HEK293 (cell line): ENCODE results near the gene ERBB4.

Experiments
- EGR2 ChIP-seq: fragments of 450-650 bp; formaldehyde crosslinking; IDR thresholded peaks from 2 replicates; pipeline ENCODE4 v1.5.1; 2016; ENCODE audit warnings: low read depth, missing biosample characterization, missing genetic modification characterization
- GLIS1 ChIP-seq: fragments of 450-650 bp; formaldehyde crosslinking; IDR thresholded peaks from 2 replicates; pipeline ENCODE4 v1.5.1; 2016; ENCODE audit warnings: missing biosample characterization, missing genetic modification characterization
- KLF1 ChIP-seq: fragments of 450-650 bp; formaldehyde crosslinking; IDR thresholded peaks from 2 replicates; pipeline ENCODE4 v1.5.1; 2016; ENCODE audit warnings: missing biosample characterization, missing genetic modification characterization
- MEIS1 ChIP-seq: sonication (generic); formaldehyde crosslinking; IDR thresholded peaks from 2 replicates; pipeline ENCODE4 v1.8.1; 2022; ENCODE audit warnings: missing genetic modification reagents, mild to moderate bottlenecking, borderline replicate concordance
- PRDM4 ChIP-seq: fragments of 450-650 bp; formaldehyde crosslinking; IDR thresholded peaks from 2 replicates; pipeline ENCODE4 v1.5.1; 2017; ENCODE audit warnings: missing biosample characterization, missing genetic modification characterization
- WT1 ChIP-seq: fragments of 450-650 bp; formaldehyde crosslinking; IDR thresholded peaks from 2 replicates; pipeline ENCODE4 v1.5.1; 2016; ENCODE audit warnings: missing biosample characterization, missing genetic modification characterization
- ZBTB48 ChIP-seq: fragments of 450-650 bp; formaldehyde crosslinking; IDR thresholded peaks from 2 replicates; pipeline ENCODE4 v1.5.1; 2016; ENCODE audit warnings: missing biosample characterization, missing genetic modification characterization
- ZEB2 ChIP-seq: fragments of 450-650 bp; formaldehyde crosslinking; IDR thresholded peaks from 2 replicates; pipeline ENCODE4 v1.5.1; 2016; ENCODE audit warnings: missing biosample characterization, missing genetic modification characterization
- ZNF10 ChIP-seq: fragments of 450-650 bp; formaldehyde crosslinking; IDR thresholded peaks from 2 replicates; pipeline ENCODE4 v1.5.1; 2017; ENCODE audit warnings: missing biosample characterization, missing genetic modification characterization
- ZNF112 ChIP-seq: fragments of 450-650 bp; formaldehyde crosslinking; IDR thresholded peaks from 2 replicates; pipeline ENCODE4 v1.5.0; 2017; ENCODE audit warnings: missing biosample characterization, missing genetic modification characterization
- ZNF114 ChIP-seq: fragments of 450-650 bp; formaldehyde crosslinking; IDR thresholded peaks from 2 replicates; pipeline ENCODE4 v1.5.0; 2017; ENCODE audit warnings: missing biosample characterization, missing genetic modification characterization
- ZNF239 ChIP-seq: fragments of 450-650 bp; formaldehyde crosslinking; IDR thresholded peaks from 2 replicates; pipeline ENCODE4 v1.5.1; 2016; ENCODE audit warnings: missing biosample characterization, missing genetic modification characterization
- ZNF26 ChIP-seq: fragments of 450-650 bp; formaldehyde crosslinking; IDR thresholded peaks from 2 replicates; pipeline ENCODE4 v1.5.1; 2016; ENCODE audit warnings: missing biosample characterization, missing genetic modification characterization
- ZNF280D ChIP-seq: fragments of 450-650 bp; formaldehyde crosslinking; IDR thresholded peaks from 2 replicates; pipeline ENCODE4 v1.5.1; 2016; ENCODE audit warnings: missing biosample characterization, missing genetic modification characterization
- ZNF302 ChIP-seq: fragments of 450-650 bp; formaldehyde crosslinking; IDR thresholded peaks from 2 replicates; pipeline ENCODE4 v1.5.1; 2016; ENCODE audit warnings: missing biosample characterization, missing genetic modification characterization, low read depth
- ZNF394 ChIP-seq: fragments of 450-650 bp; formaldehyde crosslinking; IDR thresholded peaks from 2 replicates; pipeline ENCODE4 v1.5.1; 2016; ENCODE audit warnings: missing biosample characterization, missing genetic modification characterization, mild to moderate bottlenecking, moderate library complexity, borderline replicate concordance
- ZNF433 ChIP-seq: fragments of 450-650 bp; formaldehyde crosslinking; IDR thresholded peaks from 2 replicates; pipeline ENCODE4 v1.5.1; 2016; ENCODE audit warnings: missing biosample characterization, missing genetic modification characterization, low read depth
- ZNF510 ChIP-seq: fragments of 450-650 bp; formaldehyde crosslinking; IDR thresholded peaks from 2 replicates; pipeline ENCODE4 v1.5.1; 2018; ENCODE audit warnings: mild to moderate bottlenecking, missing genetic modification characterization, missing biosample characterization; ENCODE audit not compliant: insufficient replicate concordance
- ZNF600 ChIP-seq: fragments of 450-650 bp; formaldehyde crosslinking; IDR thresholded peaks from 2 replicates; pipeline ENCODE4 v1.5.1; 2016; ENCODE audit warnings: missing biosample characterization, missing genetic modification characterization
- ZNF629 ChIP-seq: fragments of 450-650 bp; formaldehyde crosslinking; IDR thresholded peaks from 2 replicates; pipeline ENCODE4 v1.5.1; 2017; ENCODE audit warnings: missing biosample characterization, missing genetic modification characterization
- ZNF707 ChIP-seq: fragments of 450-650 bp; formaldehyde crosslinking; IDR thresholded peaks from 2 replicates; pipeline ENCODE4 v1.5.1; 2016; ENCODE audit warnings: missing biosample characterization, missing genetic modification characterization
- ZNF76 ChIP-seq: fragments of 450-650 bp; formaldehyde crosslinking; IDR thresholded peaks from 2 replicates; pipeline ENCODE4; 2016; ENCODE audit warnings: low read depth, missing biosample characterization, missing genetic modification characterization, borderline replicate concordance
- ZNF830 ChIP-seq: fragments of 450-650 bp; IDR thresholded peaks from 2 replicates; pipeline ENCODE4 v1.5.0; 2018; ENCODE audit warnings: missing biosample characterization, missing genetic modification characterization, low read depth, mild to moderate bottlenecking, moderate library complexity
- ZSCAN16 ChIP-seq: fragments of 450-650 bp; formaldehyde crosslinking; IDR thresholded peaks from 2 replicates; pipeline ENCODE4 v1.5.1; 2016; ENCODE audit warnings: missing biosample characterization, missing genetic modification characterization
- ZSCAN23 ChIP-seq: fragments of 450-650 bp; formaldehyde crosslinking; IDR thresholded peaks from 2 replicates; pipeline ENCODE4 v1.5.1; 2016; ENCODE audit warnings: missing biosample characterization, missing genetic modification characterization
- ZSCAN30 ChIP-seq: fragments of 450-650 bp; IDR thresholded peaks from 2 replicates; pipeline ENCODE4 v1.5.1; 2018; ENCODE audit warnings: missing biosample characterization, mild to moderate bottlenecking, missing genetic modification characterization, moderate library complexity
- TF ChIP-seq, protein P1 (sequence below): fragments of 450-650 bp; formaldehyde crosslinking; IDR thresholded peaks from 2 replicates; pipeline ENCODE4 v1.5.1; 2016; ENCODE audit warnings: missing biosample characterization, missing genetic modification characterization
- TF ChIP-seq, protein P2 (sequence below): fragments of 450-650 bp; formaldehyde crosslinking; IDR thresholded peaks from 2 replicates; pipeline ENCODE4 v1.5.1; 2016; ENCODE audit warnings: missing biosample characterization, missing genetic modification characterization
- TF ChIP-seq, protein P3 (sequence below): fragments of 450-650 bp; formaldehyde crosslinking; IDR thresholded peaks from 2 replicates; pipeline ENCODE4 v1.5.1; 2016; ENCODE audit warnings: missing biosample characterization, missing genetic modification characterization

The ERBB4 gene

DNA sequence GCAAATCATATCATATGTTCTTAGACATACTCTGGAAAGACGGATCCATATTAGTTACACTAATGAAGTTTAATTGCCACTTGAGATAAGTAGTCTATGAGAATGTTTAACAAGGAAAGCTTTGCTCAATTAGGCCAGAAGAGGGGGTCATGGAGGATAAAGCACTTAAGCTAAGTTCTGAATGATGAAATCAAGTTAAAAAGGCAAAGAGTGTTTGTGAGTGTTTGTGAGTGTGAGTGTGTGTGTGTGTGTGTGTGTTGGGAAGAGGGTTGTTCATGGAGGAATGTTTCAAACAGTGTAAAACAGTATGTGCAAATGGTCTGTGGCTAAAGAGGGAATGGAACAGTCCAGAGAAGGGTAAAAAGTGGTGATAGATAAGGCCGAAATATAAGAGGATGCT lies 360.9 kb downstream of the ERBB4 start (continued):
- TF ChIP-seq PRDM4 (tag by site-specific recombination) = peak; percentile 75
- no peak for TF ChIP-seq ZBTB48
- TF ChIP-seq ZNF26 (tag by site-specific recombination) = no peak
- TF ChIP-seq ZSCAN30 = no peak
- TF ChIP-seq, protein P1, sequence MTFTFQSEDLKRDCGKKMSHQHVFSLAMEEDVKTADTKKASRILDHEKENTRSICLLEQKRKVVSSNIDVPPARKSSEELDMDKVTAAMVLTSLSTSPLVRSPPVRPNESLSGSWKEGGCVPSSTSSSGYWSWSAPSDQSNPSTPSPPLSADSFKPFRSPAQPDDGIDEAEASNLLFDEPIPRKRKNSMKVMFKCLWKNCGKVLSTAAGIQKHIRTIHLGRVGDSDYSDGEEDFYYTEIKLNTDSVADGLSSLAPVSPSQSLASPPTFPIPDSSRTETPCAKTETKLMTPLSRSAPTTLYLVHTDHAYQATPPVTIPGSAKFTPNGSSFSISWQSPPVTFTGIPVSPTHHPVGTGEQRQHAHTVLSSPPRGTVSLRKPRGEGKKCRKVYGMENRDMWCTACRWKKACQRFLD (tag by site-specific recombination) = no peak
- no peak for TF ChIP-seq ZNF433 (tag by site-specific recombination)
- no peak for TF ChIP-seq ZNF302 (tag by site-specific recombination)
- 0 out of 2 replicates have a peak, but pooled peaks have one; percentile 26 for TF ChIP-seq KLF1
- TF ChIP-seq ZNF114 = no peak
- peak; percentile 87 for TF ChIP-seq WT1 (tag by site-specific recombination)
- TF ChIP-seq ZNF510 (tag by site-specific recombination) = no peak
- TF ChIP-seq MEIS1 (CRISPR knock-in tag) = no peak
- no peak for TF ChIP-seq GLIS1 (tag by site-specific recombination)
- TF ChIP-seq, protein P2, sequence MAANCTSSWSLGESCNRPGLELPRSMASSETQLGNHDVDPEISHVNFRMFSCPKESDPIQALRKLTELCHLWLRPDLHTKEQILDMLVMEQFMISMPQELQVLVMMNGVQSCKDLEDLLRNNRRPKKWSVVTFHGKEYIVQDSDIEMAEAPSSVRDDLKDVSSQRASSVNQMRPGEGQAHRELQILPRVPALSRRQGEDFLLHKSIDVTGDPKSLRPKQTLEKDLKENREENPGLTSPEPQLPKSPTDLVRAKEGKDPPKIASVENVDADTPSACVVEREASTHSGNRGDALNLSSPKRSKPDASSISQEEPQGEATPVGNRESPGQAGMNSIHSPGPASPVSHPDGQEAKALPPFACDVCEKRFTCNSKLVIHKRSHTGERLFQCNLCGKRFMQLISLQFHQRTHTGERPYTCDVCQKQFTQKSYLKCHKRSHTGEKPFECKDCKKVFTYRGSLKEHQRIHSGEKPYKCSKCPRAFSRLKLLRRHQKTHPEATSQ (tag by site-specific recombination) = no peak
- peak; percentile 61; the same call in 1 of the 2 replicates for TF ChIP-seq ZSCAN23 (tag by site-specific recombination)
- no peak for TF ChIP-seq ZNF707 (tag by site-specific recombination)
- no peak for TF ChIP-seq ZNF600
- no peak for TF ChIP-seq ZSCAN16
- TF ChIP-seq ZNF280D (tag by site-specific recombination) = no peak
- peak; percentile 25; the same call in 1 of the 2 replicates for TF ChIP-seq ZNF394 (tag by site-specific recombination)
- TF ChIP-seq ZNF239 (tag by site-specific recombination) = no peak
- no peak for TF ChIP-seq ZNF112
- peak; percentile 66; the same call in 1 of the 2 replicates for TF ChIP-seq ZNF629 (tag by site-specific recombination)
- no peak for TF ChIP-seq EGR2 (tag by site-specific recombination)
- TF ChIP-seq ZEB2 (tag by site-specific recombination) = peak; percentile 87
- TF ChIP-seq ZNF76 (tag by site-specific recombination) = no peak
- no peak for TF ChIP-seq ZNF10 (tag by site-specific recombination)
- TF ChIP-seq ZNF830 (tag by site-specific recombination) = no peak
- TF ChIP-seq, protein P3, sequence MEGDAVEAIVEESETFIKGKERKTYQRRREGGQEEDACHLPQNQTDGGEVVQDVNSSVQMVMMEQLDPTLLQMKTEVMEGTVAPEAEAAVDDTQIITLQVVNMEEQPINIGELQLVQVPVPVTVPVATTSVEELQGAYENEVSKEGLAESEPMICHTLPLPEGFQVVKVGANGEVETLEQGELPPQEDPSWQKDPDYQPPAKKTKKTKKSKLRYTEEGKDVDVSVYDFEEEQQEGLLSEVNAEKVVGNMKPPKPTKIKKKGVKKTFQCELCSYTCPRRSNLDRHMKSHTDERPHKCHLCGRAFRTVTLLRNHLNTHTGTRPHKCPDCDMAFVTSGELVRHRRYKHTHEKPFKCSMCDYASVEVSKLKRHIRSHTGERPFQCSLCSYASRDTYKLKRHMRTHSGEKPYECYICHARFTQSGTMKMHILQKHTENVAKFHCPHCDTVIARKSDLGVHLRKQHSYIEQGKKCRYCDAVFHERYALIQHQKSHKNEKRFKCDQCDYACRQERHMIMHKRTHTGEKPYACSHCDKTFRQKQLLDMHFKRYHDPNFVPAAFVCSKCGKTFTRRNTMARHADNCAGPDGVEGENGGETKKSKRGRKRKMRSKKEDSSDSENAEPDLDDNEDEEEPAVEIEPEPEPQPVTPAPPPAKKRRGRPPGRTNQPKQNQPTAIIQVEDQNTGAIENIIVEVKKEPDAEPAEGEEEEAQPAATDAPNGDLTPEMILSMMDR (tag by site-specific recombination) = peak; percentile 56; the same call in 1 of the 2 replicates
